Activated B cell treated with CpG ODN at 0.5 μM for 24 hours (primary cell): ENCODE data around the gene IPMK. TPM values are rescaled to one million over a fixed set of nuclear protein-coding genes. Genes with fewer than 3 reads are reported as not detected.
"Not testable (repeated sequence)": the region's sequence is repeated elsewhere in the genome, so short reads cannot be mapped to it uniquely, and the experiment has no call there.

Experiments used
- ATAC-seq: fragments of 200-7000 bp; cut with Tn5 transposase; one replicate; pipeline ENCODE4 v1.10.0; 2021; ENCODE audit warnings: low read depth, mild to moderate bottlenecking, moderate library complexity
- CTCF ChIA-PET: fragments of 350-600 bp; sonication (Branson Sonifier 250); formaldehyde crosslinking; loops from one replicate; lab custom pipeline; 2021; ENCODE audit warnings: antibody characterized with exemption; lab: Charles Lee
- POLR2A ChIA-PET: fragments of 350-600 bp; sonication (Branson Sonifier 250); formaldehyde crosslinking; loops from one replicate; lab custom pipeline; 2021; ENCODE audit warnings: antibody characterized with exemption; lab: Charles Lee
- DNase-seq: peaks from one replicate; pipeline ENCODE4 v3.0.0; 2022
- H3K27ac Mint-ChIP-seq: one replicate; pipeline ENCODE4 v1.8.0; 2020; ENCODE audit warnings: mixed read lengths
- H3K27me3 Mint-ChIP-seq: one replicate; pipeline ENCODE4 v1.8.0; 2021; ENCODE audit warnings: mixed read lengths
- H3K36me3 Mint-ChIP-seq: one replicate; pipeline ENCODE4 v1.8.0; 2021; ENCODE audit warnings: low read depth, mixed read lengths
- H3K4me1 Mint-ChIP-seq: one replicate; pipeline ENCODE4 v1.8.0; 2021; ENCODE audit warnings: mixed read lengths
- H3K4me3 Mint-ChIP-seq: one replicate; pipeline ENCODE4 v1.8.0; 2020; ENCODE audit warnings: mild to moderate bottlenecking, mixed read lengths
- H3K9me3 Mint-ChIP-seq: one replicate; pipeline ENCODE4 v1.8.0; 2020; ENCODE audit warnings: mixed read lengths
- CTCF ChIP-seq: fragments of 200-600 bp; IDR thresholded peaks from one replicate; pipeline ENCODE4 v1.8.0; 2022; ENCODE audit warnings: antibody characterized with exemption, mild to moderate bottlenecking
- intact Hi-C: fragments of 100-400 bp; cut with micrococcal nuclease; formaldehyde crosslinking; loops from one replicate; pipeline ENCODE4 v1.15.1; 2024
- total RNA-seq: library from RNA; stranded (reverse); gene quantifications from 2 replicates; pipeline ENCODE4 v1.2.3, GENCODE V29; 2022

Gene IPMK
- total RNA-seq, 1 donor from 2014 or later, result 7.6 TPM

- DNase-seq, result no peak
These were observed 108.9 kb downstream of the IPMK start for GRCh38 chr10:58158806-58159205.

GRCh38 chr10:58157076-58157766 is 110.5 kb downstream of the IPMK start:
- no peaks in the 10 kb centered on the region for H3K9me3 Mint-ChIP-seq
- DNase-seq (no peak), ATAC-seq (no peak)
- H3K27ac Mint-ChIP-seq, result no peak overlapping the region
- H3K27me3 Mint-ChIP-seq, result peaks cover 7% of the 10 kb centered on the region
- H3K4me3 Mint-ChIP-seq, result no peak overlapping the region
- TF ChIP-seq CTCF, result no peak
- CTCF ChIA-PET, result no interaction called here
- intact Hi-C loops, result no loop called here
- POLR2A ChIA-PET, result no interaction called here
- H3K36me3 Mint-ChIP-seq, result no peaks in the 10 kb centered on the region
- H3K4me1 Mint-ChIP-seq, result no peaks in the 10 kb centered on the region

More at GRCh38 chr10:58158806-58159205, 108.9 kb downstream of the IPMK start:
- peaks cover 12% of the 10 kb centered on the region for H3K27me3 Mint-ChIP-seq
- no peak overlapping the region for H3K27ac Mint-ChIP-seq
- CTCF ChIA-PET, result no interaction called here
- H3K9me3 Mint-ChIP-seq, result no peaks in the 10 kb centered on the region
- intact Hi-C loops, result no loop called here
- ATAC-seq, result no peak
- TF ChIP-seq CTCF, result no peak
- POLR2A ChIA-PET, result no interaction called here
- H3K4me3 Mint-ChIP-seq, result no peak overlapping the region
- no peaks in the 10 kb centered on the region for H3K36me3 Mint-ChIP-seq
- H3K4me1 Mint-ChIP-seq, result no peaks in the 10 kb centered on the region

- CTCF ChIA-PET, result not testable (repeated sequence)
These were observed 111.8 kb downstream of the IPMK start for GRCh38 chr10:58155941-58156340.

GRCh38 chr10:58153751-58154150 is 113.9 kb downstream of the IPMK start:
- no peaks in the 10 kb centered on the region for H3K36me3 Mint-ChIP-seq
- intact Hi-C loops, result no loop called here
- no peak for TF ChIP-seq CTCF
- H3K9me3 Mint-ChIP-seq, result no peaks in the 10 kb centered on the region
- peaks cover 5% of the 10 kb centered on the region for H3K27me3 Mint-ChIP-seq
- ChIA-PET CTCF (interaction anchor here (1.9 kb wide), 1 partner anchor 137 kb away, joined by 7 read pairs; no protein-coding TSS in a partner anchor), POLR2A (no interaction called here)
- DNase-seq (no peak), ATAC-seq (no peak)
- no peak overlapping the region for H3K4me3 Mint-ChIP-seq
- H3K4me1 Mint-ChIP-seq, result no peaks in the 10 kb centered on the region
- no peak overlapping the region for H3K27ac Mint-ChIP-seq

More at GRCh38 chr10:58155941-58156340, 111.8 kb downstream of the IPMK start:
- H3K27ac Mint-ChIP-seq, intact Hi-C loops, H3K36me3 Mint-ChIP-seq, H3K4me1 Mint-ChIP-seq, H3K9me3 Mint-ChIP-seq, POLR2A ChIA-PET, H3K4me3 Mint-ChIP-seq, DNase-seq, H3K27me3 Mint-ChIP-seq, ATAC-seq: not testable (repeated sequence)

- POLR2A ChIA-PET, result no interaction called here
- Mint-ChIP-seq H3K4me3 (no peak overlapping the region), H3K4me1 (no peaks in the 10 kb centered on the region), H3K9me3 (no peaks in the 10 kb centered on the region), H3K27ac (no peak overlapping the region), H3K36me3 (no peaks in the 10 kb centered on the region), H3K27me3 (peaks cover 5% of the 10 kb centered on the region)
- DNase-seq (no peak), ATAC-seq (no peak)
- intact Hi-C loops, result no loop called here
- CTCF ChIA-PET, result interaction anchor here (1.6 to 1.9 kb wide), 2 partner anchors 25 to 138 kb away, joined by 7 read pairs; no protein-coding TSS in a partner anchor
- no peak for TF ChIP-seq CTCF
These were observed 114.9 kb downstream of the IPMK start for GRCh38 chr10:58152673-58153263.
